HG02885 (cell line): ENCODE measurements around the gene FAM43B.

Source experiments
- ATAC-seq: cut with Tn5 transposase; IDR thresholded peaks from one replicate; pipeline ENCODE4 v1.9.1; 2021; ENCODE audit warnings: mild to moderate bottlenecking; ENCODE audit not compliant: unreplicated experiment, poor library complexity

Gene FAM43B

GRCh38 chr1:20589331-20590278 lies 37.2 kb downstream of the FAM43B start:
- ATAC-seq, result no peak

- no peak for ATAC-seq
Observed at GRCh38 chr1:20590306-20590777, 38.0 kb downstream of the FAM43B start.

GRCh38 chr1:20593756-20594155 lies 41.4 kb downstream of the FAM43B start:
- ATAC-seq, result no peak

GRCh38 chr1:20594746-20595145 lies 42.4 kb downstream of the FAM43B start:
- no peak for ATAC-seq

GRCh38 chr1:20596106-20596505 lies 43.7 kb downstream of the FAM43B start:
- ATAC-seq, result no peak

- no peak for ATAC-seq
Observed at GRCh38 chr1:20597650-20598049, 45.3 kb downstream of the FAM43B start.

GRCh38 chr1:20600156-20600555 lies 47.8 kb downstream of the FAM43B start:
- no peak for ATAC-seq

- ATAC-seq, result no peak
Observed at GRCh38 chr1:20601129-20601825, 48.9 kb downstream of the FAM43B start.

GRCh38 chr1:20602851-20603450 lies 50.6 kb downstream of the FAM43B start:
- no peak for ATAC-seq

- no peak for ATAC-seq
Observed at GRCh38 chr1:20603504-20604464, 51.4 kb downstream of the FAM43B start.
